H9 (cell line): ENCODE results near the gene DIAPH3. TPM values are rescaled to one million over a fixed set of nuclear protein-coding genes. Genes with fewer than 3 reads are reported as not detected.

Experiments
- DNase-seq: peaks from one replicate; pipeline ENCODE4 v3.0.0-alpha.2; 2017
- H2AFZ ChIP-seq: one replicate; pipeline ENCODE4 v1.6.1; 2013; ENCODE audit warnings: mild to moderate bottlenecking, low read length, control low read depth, moderate library complexity
- H2AK5ac ChIP-seq: 2 replicates; pipeline ENCODE4 v1.6.1; 2013; ENCODE audit warnings: low read length, control low read depth, mixed read lengths; ENCODE audit not compliant: insufficient read length
- H2BK120ac ChIP-seq: one replicate; pipeline ENCODE4 v1.6.1; 2013; ENCODE audit warnings: low read depth, mild to moderate bottlenecking, low read length, control low read depth, inconsistent platforms; ENCODE audit not compliant: poor library complexity, severe bottlenecking
- H2BK12ac ChIP-seq: 2 replicates; pipeline ENCODE4 v1.6.1; 2013; ENCODE audit warnings: low read length, control low read depth, mixed read lengths, low read depth; ENCODE audit not compliant: insufficient read length
- H2BK15ac ChIP-seq: 2 replicates; pipeline ENCODE4 v1.6.1; 2013; ENCODE audit warnings: low read depth, low read length, control low read depth
- H2BK20ac ChIP-seq: one replicate; pipeline ENCODE4 v1.6.1; 2013; ENCODE audit warnings: low read depth, mild to moderate bottlenecking, low read length, control low read depth, inconsistent platforms; ENCODE audit not compliant: poor library complexity, severe bottlenecking
- H2BK5ac ChIP-seq: 2 replicates; pipeline ENCODE4 v1.6.1; 2013; ENCODE audit warnings: low read length, control low read depth, mixed read lengths; ENCODE audit not compliant: insufficient read length
- H3K14ac ChIP-seq: 2 replicates; pipeline ENCODE4 v1.6.1; 2013; ENCODE audit warnings: low read length, control low read depth; ENCODE audit not compliant: insufficient read depth
- H3K18ac ChIP-seq: 2 replicates; pipeline ENCODE4 v1.6.1; 2013; ENCODE audit warnings: low read depth, mild to moderate bottlenecking, mixed read lengths, low read length, control low read depth; ENCODE audit not compliant: insufficient read length
- H3K23ac ChIP-seq: 2 replicates; pipeline ENCODE4 v1.6.1; 2013; ENCODE audit warnings: low read length, control low read depth, mixed read lengths, low read depth; ENCODE audit not compliant: insufficient read length
- H3K23me2 ChIP-seq: 2 replicates; pipeline ENCODE4 v1.6.1; 2013; ENCODE audit warnings: low read depth, mild to moderate bottlenecking, mixed read lengths, low read length, control low read depth; ENCODE audit not compliant: insufficient read length, poor library complexity, severe bottlenecking
- H3K27ac ChIP-seq: 2 replicates; pipeline ENCODE4 v1.5.1; 2013; ENCODE audit warnings: low read length, control low read depth, mixed read lengths, low read depth; ENCODE audit not compliant: insufficient read length
- H3K27me3 ChIP-seq: 2 replicates; pipeline ENCODE4 v1.6.1; 2013; ENCODE audit warnings: low read length, control low read depth, inconsistent platforms; ENCODE audit not compliant: insufficient read depth
- H3K4ac ChIP-seq: 2 replicates; pipeline ENCODE4 v1.6.1; 2013; ENCODE audit warnings: low read depth, mild to moderate bottlenecking, control low read depth, inconsistent platforms, low read length, moderate library complexity
- H3K4me1 ChIP-seq: 2 replicates; pipeline ENCODE4 v1.6.1; 2013; ENCODE audit warnings: low read length, control low read depth, inconsistent platforms; ENCODE audit not compliant: insufficient read depth
- H3K4me2 ChIP-seq: 2 replicates; pipeline ENCODE4 v1.6.1; 2013; ENCODE audit warnings: low read length, control low read depth, mixed read lengths; ENCODE audit not compliant: insufficient read length, insufficient read depth
- H3K56ac ChIP-seq: 2 replicates; pipeline ENCODE4 v1.6.1; 2013; ENCODE audit warnings: low read depth, mild to moderate bottlenecking, mixed read lengths, low read length, control low read depth; ENCODE audit not compliant: insufficient read length
- H3K79me1 ChIP-seq: 2 replicates; pipeline ENCODE4 v1.6.1; 2013; ENCODE audit warnings: low read depth, mild to moderate bottlenecking, moderate library complexity, low read length, control low read depth, inconsistent platforms; ENCODE audit not compliant: insufficient read depth, poor library complexity, severe bottlenecking
- H3K79me2 ChIP-seq: 2 replicates; pipeline ENCODE4 v1.6.1; 2013; ENCODE audit warnings: low read length, control low read depth, inconsistent platforms; ENCODE audit not compliant: insufficient read depth
- H3K9ac ChIP-seq: 2 replicates; pipeline ENCODE4 v1.6.1; 2013; ENCODE audit warnings: low read length, control low read depth, mixed read lengths; ENCODE audit not compliant: insufficient read length; ENCODE audit errors: extremely low read depth
- H3K9me3 ChIP-seq: one replicate; pipeline ENCODE4 v1.6.1; 2013; ENCODE audit warnings: low read depth, low read length, inconsistent platforms; ENCODE audit not compliant: control insufficient read depth
- H3T11ph ChIP-seq: one replicate; pipeline ENCODE4 v1.6.1; 2013; ENCODE audit warnings: mild to moderate bottlenecking, low read length, control low read depth, inconsistent platforms
- H4K20me1 ChIP-seq: one replicate; pipeline ENCODE4 v1.6.1; 2013; ENCODE audit not compliant: control insufficient read depth, insufficient read length, insufficient read depth
- H4K5ac ChIP-seq: 2 replicates; pipeline ENCODE4 v1.6.1; 2013; ENCODE audit warnings: low read depth, mild to moderate bottlenecking, mixed read lengths, low read length, control low read depth; ENCODE audit not compliant: insufficient read length
- H4K8ac ChIP-seq: replicated peaks from 2 replicates; pipeline ENCODE4 v1.6.1; 2013; ENCODE audit warnings: low read length, control low read depth, mixed read lengths, low read depth; ENCODE audit not compliant: insufficient read length
- H4K91ac ChIP-seq: 2 replicates; pipeline ENCODE4 v1.6.1; 2013; ENCODE audit warnings: low read depth, mild to moderate bottlenecking, moderate library complexity, mixed read lengths, low read length, control low read depth; ENCODE audit not compliant: insufficient read length
- H3K27ac Mint-ChIP-seq, 3 experiments: 2 replicates in 2 of 3; 3 replicates in 1 of 3; pipeline ENCODE4 v1.8.0; 2020 to 2021; ENCODE audit warnings: mixed read lengths in 3 of 3, mild to moderate bottlenecking in 1 of 3, moderate library complexity in 1 of 3
- H3K27me3 Mint-ChIP-seq: 2 replicates; pipeline ENCODE4 v1.8.0; 2021; ENCODE audit warnings: low read depth, mild to moderate bottlenecking, moderate library complexity, mixed read lengths
- H3K36me3 Mint-ChIP-seq, 3 experiments: 2 replicates in 2 of 3; 3 replicates in 1 of 3; pipeline ENCODE4 v1.8.0; 2020 to 2021; ENCODE audit warnings: low read depth in 3 of 3, mixed read lengths in 3 of 3; ENCODE audit not compliant: insufficient read depth in 1 of 3
- H3K4me1 Mint-ChIP-seq, 2 experiments: 2 replicates each; pipeline ENCODE4 v1.8.0; 2020; ENCODE audit warnings: mixed read lengths in 2 of 2
- H3K4me3 Mint-ChIP-seq, 2 experiments: 2 replicates in 1 of 2; 3 replicates in 1 of 2; pipeline ENCODE4 v1.8.0; 2020 to 2021; ENCODE audit warnings: mild to moderate bottlenecking in 2 of 2, mixed read lengths in 2 of 2, moderate library complexity in 1 of 2
- H3K9me3 Mint-ChIP-seq, 2 experiments: 2 replicates in 1 of 2; 3 replicates in 1 of 2; pipeline ENCODE4 v1.8.0; 2020; ENCODE audit warnings: mild to moderate bottlenecking in 2 of 2, mixed read lengths in 2 of 2, moderate library complexity in 1 of 2
- WGBS: extraction: QIAGEN DNeasy Blood & Tissue Kit; methylation state at CpG from one replicate; pipeline ENCODE4 v1.1.7; 2013; ENCODE audit warnings: missing lambda C conversion rate, low lambda C conversion rate, mixed read lengths; ENCODE audit not compliant: insufficient read length; ENCODE audit errors: extremely low coverage; 5-methylcytosine and 5-hydroxymethylcytosine counted together
- total RNA-seq: library from RNA; stranded (reverse); gene quantifications from 2 replicates; pipeline ENCODE4 v1.2.1, GENCODE V29; 2021
- TF ChIP-seq, protein P1 (sequence below): fragments of 200-600 bp; sonication (generic); conservative IDR thresholded peaks from 3 replicates; pipeline ENCODE4 v1.8.0; 2021; ENCODE audit warnings: antibody characterized with exemption, mild to moderate bottlenecking

The DIAPH3 gene
- total RNA-seq, 1 experiment from 2014 or later: 23.1 TPM

DNA sequence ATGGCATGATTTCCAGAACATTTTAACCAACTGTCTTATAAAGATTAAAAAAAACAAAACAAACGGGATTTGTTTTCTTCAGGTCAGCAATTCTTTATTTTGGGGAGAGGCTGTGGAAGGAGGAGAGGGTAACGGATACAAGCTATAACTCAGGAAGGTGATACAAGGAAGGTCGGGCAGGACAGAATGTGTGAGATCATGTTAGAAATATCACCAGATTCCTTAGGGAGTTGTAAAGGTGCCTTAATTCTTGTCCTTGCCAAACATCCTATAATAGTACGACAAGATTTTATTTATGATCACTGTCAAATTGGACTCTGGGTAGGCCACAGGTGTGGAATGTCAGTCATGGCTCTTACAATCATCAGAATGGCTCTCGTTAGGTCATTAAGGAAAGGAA, 503.1 kb downstream of the DIAPH3 start:
- no CpG with 5 or more reads among the region's 5 CpGs for WGBS

More for the DNA sequence above, 503.1 kb downstream of the DIAPH3 start:
- H2AK5ac ChIP-seq: no peak overlapping the region
- no peak overlapping the region for H2BK5ac ChIP-seq
- H4K20me1 ChIP-seq: no peaks in the 10 kb centered on the region
- H2BK120ac ChIP-seq: no peak overlapping the region
- H3K79me1 ChIP-seq: no peaks in the 10 kb centered on the region
- no peak overlapping the region for H4K5ac ChIP-seq
- Mint-ChIP-seq H3K4me3 (no peak overlapping the region; a peak in 1 of 5 replicates), H3K27me3 (peaks cover 2% of the 10 kb centered on the region; the same call in 1 of the 2 replicates), H3K27ac (no peak overlapping the region), H3K36me3 (peaks cover 12 to 15% (median 15%) of the 10 kb centered on the region in 3 experiments), H3K9me3 (peaks cover 5 to 6% of the 10 kb centered on the region in 2 experiments; a peak in 3 of 5 replicates), H3K4me1 (peaks cover 20 to 21% of the 10 kb centered on the region in 2 experiments)
- H4K91ac ChIP-seq: no peak overlapping the region
- H2BK20ac ChIP-seq: no peak overlapping the region
- no peak overlapping the region for H3K56ac ChIP-seq
- no peak overlapping the region for H3K23ac ChIP-seq
- no peaks in the 10 kb centered on the region for H3K9me3 ChIP-seq
- H3T11ph ChIP-seq: no peak overlapping the region
- no peak overlapping the region for H2BK15ac ChIP-seq
- H3K23me2 ChIP-seq: no peaks in the 10 kb centered on the region
- H3K4me1 ChIP-seq: no peaks in the 10 kb centered on the region; the same call in 1 of the 2 replicates
- H3K27me3 ChIP-seq: no peaks in the 10 kb centered on the region
- H2AFZ ChIP-seq: no peak overlapping the region
- no peak overlapping the region for H3K4me2 ChIP-seq
- H3K27ac ChIP-seq: no peak overlapping the region
- no peak for DNase-seq
- H4K8ac ChIP-seq: no peak overlapping the region
- no peak overlapping the region for H3K4ac ChIP-seq
- H3K14ac ChIP-seq: no peak overlapping the region
- no peak overlapping the region for H3K9ac ChIP-seq
- no peaks in the 10 kb centered on the region for H3K79me2 ChIP-seq
- no peak overlapping the region for H2BK12ac ChIP-seq
- no peak overlapping the region for H3K18ac ChIP-seq
- TF ChIP-seq, protein P1, sequence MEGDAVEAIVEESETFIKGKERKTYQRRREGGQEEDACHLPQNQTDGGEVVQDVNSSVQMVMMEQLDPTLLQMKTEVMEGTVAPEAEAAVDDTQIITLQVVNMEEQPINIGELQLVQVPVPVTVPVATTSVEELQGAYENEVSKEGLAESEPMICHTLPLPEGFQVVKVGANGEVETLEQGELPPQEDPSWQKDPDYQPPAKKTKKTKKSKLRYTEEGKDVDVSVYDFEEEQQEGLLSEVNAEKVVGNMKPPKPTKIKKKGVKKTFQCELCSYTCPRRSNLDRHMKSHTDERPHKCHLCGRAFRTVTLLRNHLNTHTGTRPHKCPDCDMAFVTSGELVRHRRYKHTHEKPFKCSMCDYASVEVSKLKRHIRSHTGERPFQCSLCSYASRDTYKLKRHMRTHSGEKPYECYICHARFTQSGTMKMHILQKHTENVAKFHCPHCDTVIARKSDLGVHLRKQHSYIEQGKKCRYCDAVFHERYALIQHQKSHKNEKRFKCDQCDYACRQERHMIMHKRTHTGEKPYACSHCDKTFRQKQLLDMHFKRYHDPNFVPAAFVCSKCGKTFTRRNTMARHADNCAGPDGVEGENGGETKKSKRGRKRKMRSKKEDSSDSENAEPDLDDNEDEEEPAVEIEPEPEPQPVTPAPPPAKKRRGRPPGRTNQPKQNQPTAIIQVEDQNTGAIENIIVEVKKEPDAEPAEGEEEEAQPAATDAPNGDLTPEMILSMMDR: no peak
